HEK293T (cell line): ENCODE data around the gene LUZP4.

Source experiments
- CTCF ChIA-PET: fragments of 350-600 bp; formaldehyde crosslinking; extraction: SDS; loops from one replicate; lab custom pipeline; 2021; ENCODE audit warnings: antibody characterized with exemption, inconsistent platforms; lab: Yijun Ruan, JAX
- POLR2A ChIA-PET: fragments of 350-600 bp; formaldehyde crosslinking; extraction: SDS; loops from one replicate; lab custom pipeline; 2020; ENCODE audit warnings: antibody characterized with exemption, inconsistent platforms; lab: Yijun Ruan, JAX
- DNase-seq: peaks from one replicate; pipeline ENCODE4 v3.0.0; 2012; ENCODE audit warnings: mixed read lengths; ENCODE audit errors: extremely low spot score
- ARNT ChIP-seq: fragments of 450-650 bp; IDR thresholded peaks from 2 replicates; pipeline ENCODE4 v1.6.1; 2017; ENCODE audit warnings: mild to moderate bottlenecking
- BHLHE40 ChIP-seq: fragments of 450-650 bp; IDR thresholded peaks from 2 replicates; pipeline ENCODE4 v1.6.1; 2016; ENCODE audit warnings: mild to moderate bottlenecking, moderate library complexity, borderline replicate concordance
- CTBP1 ChIP-seq: fragments of 450-650 bp; IDR thresholded peaks from 2 replicates; pipeline ENCODE4 v1.6.1; 2016; ENCODE audit warnings: borderline replicate concordance
- ELF4 ChIP-seq: fragments of 450-650 bp; IDR thresholded peaks from 2 replicates; pipeline ENCODE4 v1.6.1; 2017; ENCODE audit warnings: antibody characterized with exemption
- FOXA1 ChIP-seq: fragments of 450-650 bp; IDR thresholded peaks from 2 replicates; pipeline ENCODE4 v1.6.1; 2016; ENCODE audit warnings: mild to moderate bottlenecking
- FOXK2 ChIP-seq: fragments of 450-650 bp; IDR thresholded peaks from 2 replicates; pipeline ENCODE4 v1.6.1; 2016; ENCODE audit warnings: mild to moderate bottlenecking
- FOXM1 ChIP-seq: fragments of 450-650 bp; IDR thresholded peaks from 2 replicates; pipeline ENCODE4 v1.6.1; 2017; ENCODE audit warnings: mild to moderate bottlenecking, borderline replicate concordance
- HDGF ChIP-seq: fragments of 450-650 bp; IDR thresholded peaks from 2 replicates; pipeline ENCODE4 v1.6.1; 2017; ENCODE audit warnings: antibody characterized with exemption, borderline replicate concordance
- L3MBTL2 ChIP-seq: fragments of 450-650 bp; conservative IDR thresholded peaks from 2 replicates; pipeline ENCODE4 v1.6.1; 2016; ENCODE audit warnings: mild to moderate bottlenecking
- LEF1 ChIP-seq: fragments of 450-650 bp; IDR thresholded peaks from 2 replicates; pipeline ENCODE4 v1.6.1; 2017; ENCODE audit warnings: mild to moderate bottlenecking, borderline replicate concordance
- NFRKB ChIP-seq: fragments of 450-650 bp; IDR thresholded peaks from 2 replicates; pipeline ENCODE4 v1.6.1; 2016; ENCODE audit warnings: mild to moderate bottlenecking, moderate library complexity
- SP1 ChIP-seq: fragments of 450-650 bp; IDR thresholded peaks from 2 replicates; pipeline ENCODE4 v1.6.1; 2017
- SUZ12 ChIP-seq: fragments of 450-650 bp; IDR thresholded peaks from 2 replicates; pipeline ENCODE4 v1.6.1; 2016; ENCODE audit warnings: mild to moderate bottlenecking
- TARDBP ChIP-seq: fragments of 450-650 bp; IDR thresholded peaks from 2 replicates; pipeline ENCODE4 v1.6.1; 2016
- ZNF384 ChIP-seq: fragments of 450-650 bp; IDR thresholded peaks from 2 replicates; pipeline ENCODE4 v1.6.1; 2016
- TF ChIP-seq, protein P1 (sequence below): fragments of 450-650 bp; IDR thresholded peaks from 2 replicates; pipeline ENCODE4 v1.6.1; 2016

LUZP4 gene

DNA sequence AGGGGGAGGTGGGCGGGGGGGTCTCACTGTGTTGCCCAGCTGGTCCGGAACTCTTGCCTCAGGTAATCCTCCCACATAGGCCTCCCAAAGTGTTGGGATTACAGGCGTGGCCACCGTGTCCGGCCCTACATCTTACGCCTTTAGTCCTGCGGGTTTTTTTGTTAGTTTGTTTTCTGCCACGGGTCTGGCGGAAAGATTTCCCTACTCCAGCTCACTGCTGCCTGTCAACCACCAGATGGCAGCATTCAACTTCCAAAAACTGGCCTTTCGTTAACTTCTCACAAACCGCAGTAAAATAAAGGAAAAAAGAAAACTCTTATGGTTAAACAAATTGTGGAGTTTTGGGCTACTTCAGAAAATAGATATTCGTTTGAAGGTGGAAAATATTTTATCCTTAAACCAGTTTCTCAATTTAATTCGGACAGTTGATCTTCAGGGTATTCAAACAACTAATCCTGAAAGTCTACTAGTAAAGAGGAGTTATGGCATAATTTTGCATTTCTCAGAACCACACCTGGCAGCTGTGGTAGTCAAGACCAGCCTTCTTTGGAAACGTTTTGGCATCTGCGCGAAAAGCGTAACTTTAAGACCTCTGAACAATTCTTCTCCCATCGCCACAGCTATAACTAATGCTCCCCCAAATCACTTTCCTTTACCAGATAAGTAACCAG, 41.1 kb downstream of the LUZP4 start:
- peak; percentile 56; the same call in 1 of the 2 replicates for TF ChIP-seq ZNF384
- TF ChIP-seq SUZ12, result no peak
- CTCF ChIA-PET, result interaction anchor here (0.6 to 2.0 kb wide), 6 partner anchors 43 to 362 kb away, joined by 3 to 11 read pairs (median 3); no protein-coding TSS in a partner anchor
- POLR2A ChIA-PET, result interaction anchor here (0.6 kb wide), 1 partner anchor 20 kb away, joined by 3 read pairs; no protein-coding TSS in a partner anchor
- peak; percentile 80 for DNase-seq

DNA sequence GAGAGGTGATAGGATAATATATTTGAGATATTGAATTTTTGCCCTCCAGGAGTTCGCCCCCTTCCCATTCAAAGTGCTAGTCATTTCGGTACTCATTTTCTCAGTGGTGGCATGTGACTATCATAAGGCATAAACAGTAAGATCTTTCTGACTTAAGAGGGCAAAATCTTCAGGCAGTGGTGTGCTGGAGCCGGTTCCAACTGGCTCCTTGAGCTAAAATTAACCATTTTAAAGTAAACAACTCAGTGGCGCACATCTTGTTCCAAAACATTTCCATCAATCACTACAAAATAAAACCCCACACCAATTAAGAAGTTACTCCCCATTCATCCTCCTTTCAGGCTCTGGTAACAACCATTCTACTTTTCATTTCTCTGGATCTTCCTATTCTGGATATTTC, 43.3 kb downstream of the LUZP4 start:
- DNase-seq, result no peak
- ChIA-PET POLR2A (no interaction called here), CTCF (no interaction called here)
- TF ChIP-seq FOXK2 (no peak), NFRKB (no peak), ELF4 (no peak), FOXA1 (no peak), HDGF (no peak), ZNF384 (no peak), LEF1 (no peak), SUZ12 (no peak), FOXM1 (no peak), TARDBP (no peak), ARNT (no peak), SP1 (no peak)
- TF ChIP-seq, protein P1, sequence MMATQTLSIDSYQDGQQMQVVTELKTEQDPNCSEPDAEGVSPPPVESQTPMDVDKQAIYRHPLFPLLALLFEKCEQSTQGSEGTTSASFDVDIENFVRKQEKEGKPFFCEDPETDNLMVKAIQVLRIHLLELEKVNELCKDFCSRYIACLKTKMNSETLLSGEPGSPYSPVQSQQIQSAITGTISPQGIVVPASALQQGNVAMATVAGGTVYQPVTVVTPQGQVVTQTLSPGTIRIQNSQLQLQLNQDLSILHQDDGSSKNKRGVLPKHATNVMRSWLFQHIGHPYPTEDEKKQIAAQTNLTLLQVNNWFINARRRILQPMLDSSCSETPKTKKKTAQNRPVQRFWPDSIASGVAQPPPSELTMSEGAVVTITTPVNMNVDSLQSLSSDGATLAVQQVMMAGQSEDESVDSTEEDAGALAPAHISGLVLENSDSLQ, result no peak

DNA sequence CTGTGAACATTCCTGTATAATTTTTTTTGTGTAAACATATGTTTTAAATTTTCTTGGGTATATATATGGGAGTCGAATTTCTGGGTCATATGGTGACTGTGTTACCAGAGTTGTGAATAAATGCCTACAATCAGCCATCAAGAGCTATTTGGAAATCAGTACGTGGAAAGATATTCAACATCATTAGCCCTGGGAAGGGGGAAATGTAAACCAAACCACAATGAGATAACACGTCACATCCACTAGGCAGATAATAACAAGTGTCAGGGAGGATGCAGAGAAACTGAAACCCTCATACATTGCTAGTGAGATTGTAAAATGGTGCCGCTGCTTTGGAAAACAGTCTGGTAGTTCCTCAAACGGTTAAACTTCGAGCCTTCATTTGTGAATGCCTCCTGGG, 43.9 kb downstream of the LUZP4 start:
- POLR2A ChIA-PET, result no interaction called here
- TF ChIP-seq TARDBP (no peak), NFRKB (no peak), CTBP1 (no peak), SUZ12 (no peak), ARNT (no peak), ZNF384 (no peak), BHLHE40 (no peak), SP1 (no peak), HDGF (no peak), FOXM1 (no peak), FOXK2 (no peak), LEF1 (no peak), L3MBTL2 (no peak), ELF4 (no peak), FOXA1 (no peak)
- TF ChIP-seq, protein P1, result no peak
- DNase-seq, result no peak
- CTCF ChIA-PET, result no interaction called here

DNA sequence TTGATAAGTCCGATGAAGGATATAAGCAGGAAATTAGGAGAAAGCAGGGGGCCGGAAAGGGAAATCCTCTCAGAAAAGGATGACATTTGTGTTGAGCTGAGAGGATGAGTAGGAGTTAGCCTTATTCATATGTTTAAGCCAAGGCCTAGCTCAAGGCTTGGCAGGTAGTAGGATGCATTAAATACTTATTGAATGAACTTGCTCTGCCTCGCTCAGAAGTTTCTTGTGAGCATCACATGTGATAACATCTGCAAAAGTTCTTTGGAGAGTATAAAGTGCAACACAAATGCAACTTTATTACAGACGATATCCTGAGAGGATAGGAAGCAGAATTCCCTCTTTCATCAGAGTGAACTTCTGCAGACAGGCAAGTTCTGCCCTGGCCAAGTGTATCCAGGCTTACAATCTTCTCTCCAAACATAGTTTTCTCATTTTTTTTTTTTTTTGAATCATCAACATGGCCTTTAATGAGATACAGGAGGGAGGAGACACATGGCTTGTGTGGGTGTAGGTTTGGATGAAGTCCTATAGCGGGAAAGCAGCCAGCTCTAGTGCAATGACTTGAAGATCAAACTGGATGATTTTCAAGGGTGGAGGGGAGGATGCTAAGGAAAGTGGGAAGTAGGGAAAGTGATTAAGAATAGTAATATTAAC, 48.1 kb downstream of the LUZP4 start:
- TF ChIP-seq SP1 (no peak), CTBP1 (no peak), SUZ12 (no peak), ELF4 (no peak), NFRKB (no peak), HDGF (no peak), FOXM1 (no peak), ARNT (no peak), TARDBP (no peak), FOXA1 (no peak), L3MBTL2 (no peak), BHLHE40 (no peak), LEF1 (no peak), ZNF384 (no peak), FOXK2 (no peak)
- TF ChIP-seq, protein P1, result no peak
- ChIA-PET CTCF (no interaction called here), POLR2A (no interaction called here)
- no peak for DNase-seq

DNA sequence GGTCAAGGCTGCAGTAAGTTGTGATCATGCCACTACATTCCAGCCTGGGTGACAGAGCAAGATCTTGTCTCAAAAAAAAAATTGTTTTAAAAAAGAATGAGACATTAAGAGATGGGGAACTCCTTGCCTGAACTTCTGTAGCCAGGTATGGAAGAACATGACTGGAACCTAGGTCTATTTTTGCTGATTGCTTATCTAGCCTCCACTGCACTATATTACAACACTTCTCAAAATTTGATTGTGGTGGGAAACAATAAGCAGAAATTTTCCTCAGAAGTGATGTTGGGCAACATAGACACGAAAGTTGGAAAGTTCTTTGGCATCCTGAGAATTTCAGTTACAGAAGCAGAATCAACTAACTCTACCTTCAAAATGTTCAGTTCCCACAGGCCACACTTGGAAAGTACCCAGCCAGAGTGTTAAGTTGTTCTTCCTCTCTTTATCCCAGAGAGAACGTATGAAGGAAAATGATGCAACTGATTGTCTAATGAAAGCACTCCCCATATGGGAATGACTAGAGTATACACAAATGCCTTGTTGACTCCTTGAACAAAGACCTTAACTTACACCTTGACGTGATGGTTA, 50.0 kb downstream of the LUZP4 start:
- POLR2A ChIA-PET, result no interaction called here
- DNase-seq, result no peak
- CTCF ChIA-PET, result no interaction called here
- TF ChIP-seq ZNF384 (no peak), TARDBP (no peak), FOXK2 (no peak)

DNA sequence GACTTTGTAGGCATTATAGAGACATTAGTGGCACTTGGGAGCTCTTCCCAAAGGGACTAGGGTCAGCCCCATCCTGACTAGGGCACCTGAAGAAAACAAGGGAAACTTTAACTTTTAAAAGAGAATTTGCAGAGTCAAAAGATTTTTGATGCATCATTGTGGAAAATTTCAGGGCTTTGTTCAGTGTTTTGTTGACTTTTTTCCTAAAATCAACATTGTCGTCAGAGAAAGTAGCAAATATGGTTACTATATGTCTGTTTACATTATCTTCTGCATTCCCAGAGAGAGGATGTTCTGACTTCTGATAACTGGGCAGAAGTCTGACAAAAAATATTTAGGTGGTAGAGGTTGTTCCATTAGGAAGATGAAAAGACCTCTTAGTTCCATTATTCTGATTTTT, 51.9 kb downstream of the LUZP4 start:
- ChIA-PET CTCF (no interaction called here), POLR2A (no interaction called here)
- TF ChIP-seq L3MBTL2 (no peak), ARNT (no peak), FOXK2 (no peak), HDGF (no peak)
- TF ChIP-seq, protein P1, result no peak
- no peak for DNase-seq
